IMR-90 (cell line): ENCODE measurements around the gene AGFG1. TPM values are rescaled to one million over a fixed set of nuclear protein-coding genes. Genes with fewer than 3 reads are reported as not detected.

Source experiments
- microRNA-seq, 2 experiments: library from miRNA; stranded (forward) in 1 of 2; unstranded in 1 of 2; fragments of 10-50 nt in 1 of 2; fragments of <30 nt in 1 of 2; gene quantifications in 1 of 2; microRNA quantifications in 1 of 2; one replicate each; pipeline versions ENCODE3 to v1.1.0; 2013 to 2020; ENCODE audit not compliant: insufficient read depth in 1 of 2, insufficient read length in 1 of 2, unreplicated experiment in 1 of 2
- polyA plus RNA-seq, 3 experiments: library from polyadenylated mRNA; depleted of rRNA; stranded (reverse); fragments of >200 nt; gene quantifications; 2 replicates each; pipeline ENCODE4 v1.2.3, GENCODE V29; 2012; ENCODE audit warnings: low replicate concordance in 1 of 3
- total RNA-seq: library from RNA; depleted of rRNA; stranded (reverse); fragments of >200 nt; gene quantifications from 2 replicates; pipeline ENCODE4 v1.2.3, GENCODE V29; 2012; rRNA removed

The AGFG1 gene
- total and polyA plus RNA-seq, 2 of the 4 experiments (the other 2 are of a cell fraction): 58.4 to 126 TPM

Small RNA genes lying within 50 kb of the gene (microRNA-seq; reads per million reads assigned to microRNA genes)
- not detected for gene MIR5703 (ENCODE audit: unreplicated experiment)

Other genes with a start within 250 kb of the AGFG1 start
- gene MFF, start 146.9 kb upstream of the AGFG1 start, total RNA-seq: 86.4 and 96.4 TPM in 2 replicates
- 61.0 and 70.1 TPM in 2 replicates for gene MFF, start 146.9 kb upstream of the AGFG1 start, polyA plus RNA-seq (2012; rRNA removed)
- gene TM4SF20, start 92.8 kb upstream of the AGFG1 start, total RNA-seq: under 0.01 TPM in 2 replicates
- 0.03 and 0.06 TPM in 2 replicates for gene TM4SF20, start 92.8 kb upstream of the AGFG1 start, polyA plus RNA-seq (2012; rRNA removed)
- not detected in 2 replicates for gene SCYGR1, start 84.2 kb upstream of the AGFG1 start, total RNA-seq
- not detected in 2 replicates for gene SCYGR1, start 84.2 kb upstream of the AGFG1 start, polyA plus RNA-seq (2012; rRNA removed)
- gene SCYGR2, start 126.7 kb downstream of the AGFG1 start, total RNA-seq: not detected in 2 replicates
- not detected in 2 replicates for gene SCYGR2, start 126.7 kb downstream of the AGFG1 start, polyA plus RNA-seq (2012; rRNA removed)
- not detected in 2 replicates for gene SCYGR3, start 142.7 kb downstream of the AGFG1 start, total RNA-seq
- gene SCYGR3, start 142.7 kb downstream of the AGFG1 start, polyA plus RNA-seq (2012; rRNA removed): not detected in 2 replicates
- gene SCYGR4, start 145.3 kb downstream of the AGFG1 start, total RNA-seq: not detected in 2 replicates
- not detected in 2 replicates for gene SCYGR4, start 145.3 kb downstream of the AGFG1 start, polyA plus RNA-seq (2012; rRNA removed)
- gene SCYGR5, start 194.6 kb downstream of the AGFG1 start, total RNA-seq: not detected in 2 replicates
- not detected in 2 replicates for gene SCYGR5, start 194.6 kb downstream of the AGFG1 start, polyA plus RNA-seq (2012; rRNA removed)
- under 0.01 TPM in 1 of 2 replicates, not detected in the other for gene SLC19A3, start 245.9 kb downstream of the AGFG1 start, total RNA-seq
- not detected in 2 replicates for gene SLC19A3, start 245.9 kb downstream of the AGFG1 start, polyA plus RNA-seq (2012; rRNA removed)